NK-92 (cell line): ENCODE measurements around the gene DENND1A.

Experiments used
- DNase-seq: peaks from one replicate; lab custom pipeline; 2025; ENCODE audit not compliant: unreplicated experiment; lab: John Stamatoyannopoulos, UW

The DENND1A gene

DNA sequence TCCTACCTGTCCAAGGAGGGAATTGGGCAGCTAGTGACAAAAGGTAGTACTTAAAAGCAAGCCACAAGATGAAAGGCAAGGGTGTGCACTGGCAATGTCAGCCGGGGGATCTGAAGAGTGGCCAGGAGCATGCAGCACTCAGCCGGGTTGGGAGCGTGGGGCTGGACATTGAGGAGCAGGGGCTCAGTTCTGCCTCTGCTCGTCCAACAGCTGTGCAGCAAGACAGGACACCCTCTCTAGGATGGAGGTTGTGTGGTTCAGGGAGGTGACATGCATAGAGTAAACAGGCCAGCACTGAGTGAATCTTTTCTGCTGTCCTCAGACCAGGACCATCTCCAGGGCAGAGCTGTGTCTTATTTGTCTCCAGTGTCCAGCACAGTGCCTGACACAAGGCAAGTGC lies 338.6 kb downstream of the DENND1A start:
- DNase-seq, result no peak

DNA sequence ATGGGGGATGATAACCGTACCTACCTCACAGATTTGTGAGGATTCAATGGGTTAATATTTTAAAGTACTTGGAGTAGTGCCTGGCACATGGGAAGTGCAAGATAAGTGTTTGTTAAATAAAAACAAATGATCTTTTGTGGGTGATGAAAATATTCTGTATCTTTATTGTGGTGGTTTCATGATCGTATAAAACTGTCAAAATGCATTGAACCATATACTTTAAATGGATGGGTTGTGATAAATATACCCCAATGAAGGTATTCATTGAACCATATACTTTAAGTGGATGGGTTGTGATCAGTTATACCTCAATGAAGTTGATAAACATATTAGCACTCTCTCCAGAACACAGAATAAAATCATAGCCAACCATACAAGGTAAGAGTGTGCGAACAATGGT lies 339.4 kb downstream of the DENND1A start:
- DNase-seq, result no peak

DNA sequence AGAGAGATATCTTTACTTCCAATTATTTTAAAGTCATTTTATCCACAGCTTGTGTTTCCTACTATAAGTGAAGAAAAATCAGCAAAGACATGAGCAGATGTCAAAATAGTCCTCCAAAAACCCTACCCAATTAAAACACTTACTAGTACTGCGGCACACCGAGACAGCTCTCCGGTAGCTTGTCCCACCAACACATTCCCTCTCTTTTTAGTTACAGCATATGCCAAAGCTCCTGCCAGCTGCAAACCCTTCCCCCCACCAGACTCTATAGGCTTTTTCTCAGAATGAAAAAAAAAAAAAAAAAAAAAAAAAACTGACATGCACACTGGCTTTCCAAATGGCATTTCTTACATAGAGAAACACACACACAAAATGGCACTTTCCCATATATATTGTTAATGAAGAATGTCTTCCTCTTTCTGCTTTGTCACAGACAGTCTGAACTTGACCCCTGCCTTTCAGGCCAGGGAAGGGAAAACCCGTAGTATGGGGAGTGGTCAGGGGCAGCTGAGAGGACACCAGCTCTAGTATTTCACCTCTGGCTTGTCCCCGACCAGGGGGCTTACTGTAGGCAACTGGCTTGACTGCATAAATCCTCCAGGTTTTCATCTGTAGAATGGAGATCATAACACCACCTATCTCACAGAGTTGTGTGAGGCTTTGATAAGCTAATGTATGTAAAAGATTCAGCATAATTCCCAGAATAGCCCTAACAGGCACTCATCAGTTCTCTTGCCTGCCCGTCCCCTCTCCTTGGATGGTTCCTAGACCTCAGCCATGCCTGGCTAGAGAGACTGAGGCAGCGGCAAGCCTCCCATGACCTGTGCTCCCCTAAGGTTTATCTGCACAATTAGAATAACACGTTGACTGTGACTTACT lies 340.3 kb downstream of the DENND1A start:
- no peak for DNase-seq

DNA sequence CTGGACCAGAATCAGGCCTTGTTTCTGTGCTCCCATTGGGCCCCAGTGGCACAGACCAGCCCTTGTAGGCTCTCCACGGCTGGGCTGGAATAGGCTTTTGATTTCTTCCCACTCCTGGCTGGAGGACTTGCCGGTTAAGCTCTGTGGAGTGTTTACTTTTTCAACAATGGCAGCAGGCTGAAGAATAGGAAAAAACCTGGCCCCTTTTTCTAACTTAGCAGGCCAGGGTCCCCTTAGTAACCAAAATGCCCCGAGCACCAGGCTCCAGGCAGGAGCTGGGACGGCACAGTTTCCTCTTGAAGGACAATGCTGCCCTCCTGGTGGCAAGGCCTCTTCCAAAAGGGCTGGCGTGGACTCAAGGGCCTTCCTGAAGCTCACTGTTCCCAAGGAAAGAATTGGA lies 343.7 kb downstream of the DENND1A start:
- no peak for DNase-seq

DNA sequence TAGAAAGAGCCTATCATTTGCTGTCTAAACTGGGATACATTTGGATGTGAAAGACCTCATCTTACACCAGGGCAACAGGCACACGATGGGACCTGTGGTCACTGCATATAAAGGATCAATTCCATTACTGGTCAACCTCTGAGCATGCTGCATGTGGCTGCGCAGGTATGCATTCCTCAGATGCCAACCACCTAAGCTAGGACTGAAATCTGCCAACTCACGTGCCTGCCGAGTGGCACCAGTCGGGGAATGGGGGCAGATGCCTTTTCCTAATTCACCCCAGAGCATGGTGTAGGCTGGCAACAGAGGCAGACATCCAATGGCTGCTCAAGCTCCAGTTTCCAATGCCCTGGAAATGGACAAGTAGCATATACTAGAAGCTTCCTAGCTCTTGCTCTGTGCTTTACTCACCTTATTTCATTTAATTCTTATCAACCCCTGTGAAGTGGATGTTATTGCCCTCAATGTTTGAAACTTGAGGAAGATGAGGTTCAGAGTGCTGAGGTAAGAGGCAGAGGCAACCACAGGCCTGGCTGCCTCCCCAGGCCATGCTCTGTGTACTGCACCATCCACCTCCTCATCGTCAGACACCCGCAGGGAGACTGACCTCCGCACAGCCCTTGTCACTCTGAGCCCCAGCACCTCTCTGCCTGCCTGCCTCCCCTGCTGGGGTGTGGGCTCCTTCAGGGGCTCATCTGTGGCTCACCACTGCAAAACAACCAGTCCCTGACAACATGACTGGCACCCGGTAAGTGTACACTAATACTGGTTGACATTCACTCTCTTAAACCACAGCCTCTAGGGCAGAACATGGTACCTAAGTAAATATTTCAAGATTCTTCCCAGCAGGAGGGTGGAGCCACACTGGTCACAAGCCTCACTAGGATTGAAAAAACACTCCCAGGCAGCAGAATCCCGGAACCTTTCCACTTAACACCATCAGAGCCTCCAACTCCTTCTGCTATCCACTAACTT lies 345.4 kb downstream of the DENND1A start:
- DNase-seq, result no peak

DNA sequence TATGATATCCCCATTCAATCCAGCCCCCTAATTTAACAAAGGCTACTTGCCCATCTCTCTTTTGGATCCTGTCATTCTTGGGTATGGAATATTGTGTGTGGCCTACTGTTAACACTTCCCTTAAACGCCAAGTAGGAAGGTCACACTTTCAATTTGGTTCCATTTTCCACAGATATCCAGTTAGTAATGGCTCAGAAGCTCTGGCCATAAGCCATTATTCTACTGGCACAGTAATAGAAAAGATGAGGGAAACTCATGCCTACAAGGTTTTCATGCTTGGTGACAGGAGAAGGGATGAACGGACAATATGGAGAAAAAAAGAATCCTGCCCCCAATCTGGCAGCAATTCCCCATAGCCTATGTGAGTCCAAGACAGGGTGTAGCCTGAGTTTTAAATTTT lies 346.3 kb downstream of the DENND1A start:
- no peak for DNase-seq

DNA sequence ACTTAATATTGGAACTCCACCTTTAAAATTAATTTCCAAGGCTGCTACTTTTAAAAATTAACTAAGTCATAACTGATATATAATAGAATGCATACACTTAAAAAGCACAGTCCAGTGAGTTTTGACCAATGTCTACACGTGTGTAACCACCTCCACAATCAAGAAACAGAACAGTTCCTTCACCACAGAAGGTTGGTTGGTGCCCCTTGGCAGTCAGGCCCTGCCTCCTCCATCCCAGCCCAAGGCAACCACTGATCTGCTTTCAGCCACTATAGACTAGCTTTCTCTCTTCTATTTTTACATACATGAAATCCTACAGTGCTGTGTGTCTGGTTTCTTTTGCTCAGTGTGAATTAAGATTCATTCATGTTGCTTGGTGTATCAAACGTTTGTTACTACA lies 358.7 kb downstream of the DENND1A start:
- DNase-seq, result no peak

DNA sequence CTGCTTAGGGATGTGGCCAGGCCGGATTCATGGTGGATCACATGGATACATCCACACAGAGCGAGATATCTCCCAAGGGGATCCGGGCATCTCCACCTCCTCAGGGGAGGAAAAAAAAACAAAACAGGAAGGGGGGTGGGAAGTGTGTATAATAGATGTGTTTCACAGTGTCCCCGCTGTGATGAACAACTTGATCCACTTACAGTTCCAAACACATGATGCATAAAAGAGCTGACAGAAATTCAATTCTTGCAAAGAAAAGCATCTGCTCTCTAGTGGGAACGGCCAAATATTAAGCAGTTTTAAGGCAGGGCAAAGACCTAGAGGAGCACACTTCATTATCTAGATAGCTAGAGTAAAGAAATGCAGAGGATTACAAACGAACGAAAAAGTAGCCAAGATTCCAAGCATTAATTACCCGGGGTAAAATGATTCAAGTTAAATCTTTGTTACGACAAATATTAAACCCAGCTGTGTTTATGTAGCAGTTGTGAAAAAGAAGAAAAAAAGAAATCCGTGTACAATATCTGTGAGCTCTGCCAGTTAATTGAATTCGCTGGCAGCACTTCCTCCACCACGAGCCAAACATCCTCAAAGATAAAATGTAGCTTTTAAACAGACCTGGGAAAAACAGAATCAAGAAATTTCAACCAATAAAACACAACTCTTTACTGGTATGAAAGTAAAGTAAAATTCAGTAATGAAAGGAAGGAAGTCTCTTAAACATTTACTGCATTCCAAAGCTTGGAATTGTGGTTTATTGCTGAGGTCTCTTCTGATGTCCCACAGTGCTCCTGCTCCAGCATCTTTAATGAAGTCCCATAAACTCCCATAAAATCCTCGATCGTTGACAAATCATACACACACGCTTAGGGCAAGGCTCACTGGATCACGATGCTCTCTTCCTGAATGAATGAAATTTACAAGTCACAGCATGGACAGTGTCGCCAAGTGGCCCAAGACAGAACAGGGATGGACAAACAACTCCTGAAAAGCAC lies 360.9 kb downstream of the DENND1A start:
- no peak for DNase-seq

DNA sequence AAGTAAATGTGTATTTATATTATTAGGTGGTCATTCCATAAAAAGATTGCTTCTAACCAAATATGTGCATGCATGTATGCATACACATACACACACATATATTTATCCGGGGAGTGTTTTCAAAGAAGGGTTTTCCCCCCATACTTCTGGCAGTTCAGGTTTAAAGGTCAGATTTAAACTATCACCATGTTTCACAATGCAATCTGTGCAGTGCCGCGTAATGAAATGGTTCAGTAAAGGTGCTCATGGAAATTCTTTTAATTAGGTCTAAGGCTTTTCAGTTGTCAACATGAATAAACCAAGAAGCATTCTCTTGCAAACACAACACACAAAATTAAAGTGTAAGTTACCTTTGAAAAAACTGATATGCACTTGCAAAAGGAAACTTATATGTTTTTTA lies 362.9 kb downstream of the DENND1A start:
- DNase-seq, result no peak

DNA sequence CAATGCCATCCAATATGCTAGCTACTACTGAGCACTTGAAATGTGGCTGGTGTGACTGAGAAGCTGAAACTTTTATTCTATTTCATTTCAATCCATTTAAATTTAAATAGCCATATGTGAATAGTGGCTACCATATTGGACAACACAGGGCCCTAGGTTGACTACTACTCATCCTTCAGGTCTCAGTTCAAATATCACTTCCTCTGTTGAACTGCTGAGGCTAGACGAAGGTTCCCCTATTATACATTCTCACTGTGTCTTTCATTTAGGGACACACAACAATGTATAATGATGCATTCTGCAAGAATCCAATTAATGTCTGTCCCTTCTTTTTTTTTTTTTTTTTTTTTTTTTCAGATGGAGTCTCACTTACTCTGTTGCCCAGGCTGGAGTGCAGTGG lies 365.3 kb downstream of the DENND1A start:
- DNase-seq, result no peak

DNA sequence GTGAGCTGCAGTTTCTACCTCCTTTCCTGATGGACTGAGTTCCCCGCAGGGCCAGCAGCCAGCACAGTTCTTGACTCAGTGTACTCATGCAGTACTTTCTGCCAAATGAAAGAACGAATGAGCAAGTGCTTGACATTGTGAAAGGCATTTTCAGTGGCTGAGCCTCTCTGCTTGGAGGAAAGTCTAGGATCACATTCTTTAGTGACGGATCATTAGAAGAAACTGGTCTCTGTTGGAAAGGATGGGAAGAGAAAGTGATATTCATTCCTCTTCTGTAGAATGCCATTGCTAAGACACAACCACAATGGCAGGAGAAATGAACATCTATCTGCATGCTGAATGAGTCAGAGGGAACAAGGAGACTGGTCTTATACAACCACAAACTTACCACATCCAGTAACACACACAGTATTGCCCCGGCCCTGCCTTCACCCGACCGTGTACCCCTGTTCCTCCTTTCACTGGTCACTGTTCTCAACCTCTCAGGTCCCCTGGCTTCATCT lies 367.0 kb downstream of the DENND1A start:
- DNase-seq, result no peak

DNA sequence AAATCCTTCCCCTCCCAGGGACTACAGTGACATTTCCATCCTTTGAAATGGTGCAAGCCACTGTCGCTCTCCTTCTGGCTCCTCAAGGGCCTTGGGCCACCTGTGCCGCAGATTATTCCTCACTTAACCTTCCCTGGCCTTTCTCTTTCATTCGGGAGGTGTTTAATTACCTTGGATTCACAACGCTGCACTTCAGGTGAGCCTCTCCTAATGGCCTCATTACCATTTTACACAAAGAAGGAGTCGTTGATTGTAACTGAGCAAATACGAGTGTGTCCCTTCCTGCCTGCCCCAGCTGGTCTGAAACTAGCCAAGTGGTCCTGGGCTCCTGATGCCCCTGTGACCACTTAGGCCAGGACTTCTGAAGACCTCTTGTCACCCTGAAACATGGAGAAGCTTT lies 368.9 kb downstream of the DENND1A start:
- DNase-seq, result no peak

DNA sequence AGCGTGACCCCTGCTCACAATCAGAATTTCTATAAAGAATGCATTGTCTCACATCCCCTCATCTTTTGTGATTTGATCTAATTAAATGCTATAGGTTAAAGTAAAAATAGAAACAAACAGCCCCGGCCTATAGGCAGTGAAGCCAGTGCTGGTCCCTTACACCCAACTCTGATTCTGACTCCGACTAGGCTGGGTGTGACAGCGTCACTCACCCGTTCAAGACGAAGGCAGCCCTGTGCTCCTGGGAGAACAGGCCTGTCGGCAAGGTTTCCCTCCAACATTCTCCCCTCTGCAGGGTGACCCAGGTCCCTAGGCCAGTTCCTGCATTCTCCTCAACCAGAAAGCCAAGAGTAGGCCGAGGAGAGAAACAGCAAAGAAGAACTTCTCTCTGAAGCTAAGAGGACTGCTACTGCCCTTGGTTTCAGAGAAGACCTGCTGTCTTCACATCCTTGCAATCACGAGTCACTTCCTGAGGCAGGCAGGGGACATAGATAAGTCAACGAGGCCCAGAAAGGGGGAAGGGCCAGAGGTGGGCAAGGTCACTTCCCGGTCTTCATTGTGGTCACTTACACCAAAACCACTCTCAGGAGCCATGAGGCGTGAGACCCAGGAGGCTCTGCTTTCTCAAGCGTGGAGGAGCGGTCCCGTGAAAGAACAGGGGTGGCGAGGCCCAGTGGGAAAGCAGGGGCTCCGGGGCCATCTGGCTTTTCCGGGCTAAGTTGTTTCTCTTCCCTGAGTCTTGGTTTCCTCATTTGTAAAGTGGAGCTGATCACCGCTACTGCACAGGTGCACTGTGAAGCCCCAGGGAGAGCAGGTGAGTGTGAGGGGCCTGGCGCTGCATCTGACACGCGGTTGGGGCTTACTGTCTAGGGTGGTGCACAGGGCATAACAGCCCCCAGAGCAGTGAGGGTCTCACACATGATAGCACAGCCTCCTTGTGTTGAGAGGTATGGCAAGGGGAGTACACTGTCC lies 373.2 kb downstream of the DENND1A start:
- no peak for DNase-seq

DNA sequence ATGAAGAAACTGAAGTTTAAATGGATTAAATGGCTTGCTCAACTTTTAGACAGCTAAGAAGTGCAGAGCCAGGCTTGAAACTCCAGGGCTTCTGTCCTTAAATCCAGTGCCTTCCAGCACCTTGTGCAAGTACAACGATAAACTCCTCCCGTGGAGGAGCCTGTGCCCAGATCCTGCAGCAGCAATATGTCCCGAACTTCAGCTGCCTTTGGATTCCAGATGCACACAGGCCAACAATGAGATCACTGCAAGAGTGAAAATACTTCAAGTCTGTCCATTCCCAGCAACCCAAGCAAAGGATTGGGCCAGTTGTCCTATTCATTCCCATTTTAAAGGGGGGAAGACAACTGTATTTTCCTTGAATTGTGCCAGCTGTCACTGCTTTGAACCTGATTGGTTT lies 374.3 kb downstream of the DENND1A start:
- DNase-seq, result no peak

DNA sequence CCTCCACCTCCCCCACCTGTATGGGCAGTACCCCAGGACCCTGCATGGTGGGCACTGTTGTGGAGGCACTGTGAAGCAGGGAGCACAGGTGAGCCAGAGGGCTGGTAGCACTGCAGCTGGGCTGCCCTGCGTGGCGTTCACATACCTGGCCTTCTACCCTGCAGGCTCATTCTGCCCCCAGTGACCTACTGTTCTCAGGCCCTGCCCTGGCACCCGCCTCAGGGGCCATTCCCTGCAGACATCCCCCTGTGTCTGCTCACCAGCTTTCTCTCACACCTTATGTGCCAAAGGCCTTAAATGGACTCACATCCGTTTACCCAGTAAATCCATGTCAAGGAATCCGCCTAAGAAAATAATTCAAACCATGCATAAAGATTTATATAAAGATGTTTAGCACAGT lies 377.4 kb downstream of the DENND1A start:
- no peak for DNase-seq

DNA sequence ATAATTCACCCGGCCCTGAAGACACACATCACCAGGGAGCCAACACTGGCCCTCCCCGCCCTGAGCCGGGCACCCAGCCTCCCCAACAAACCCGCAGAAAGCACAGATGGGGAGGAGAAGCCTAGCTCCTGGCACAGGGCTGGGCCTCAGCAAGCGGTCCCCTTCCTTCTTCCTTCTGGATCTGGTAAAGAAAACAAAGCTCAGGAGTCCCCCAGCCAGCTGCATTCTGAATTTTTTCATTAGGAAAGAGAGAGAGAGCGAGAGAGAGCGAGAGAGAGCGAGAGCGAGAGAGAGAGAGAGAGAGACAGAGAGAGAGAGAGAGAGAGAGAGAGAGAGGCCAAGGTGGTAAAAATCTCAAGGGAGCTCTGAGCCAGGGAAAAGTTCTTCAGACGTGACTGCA lies 378.2 kb downstream of the DENND1A start:
- DNase-seq, result no peak

DNA sequence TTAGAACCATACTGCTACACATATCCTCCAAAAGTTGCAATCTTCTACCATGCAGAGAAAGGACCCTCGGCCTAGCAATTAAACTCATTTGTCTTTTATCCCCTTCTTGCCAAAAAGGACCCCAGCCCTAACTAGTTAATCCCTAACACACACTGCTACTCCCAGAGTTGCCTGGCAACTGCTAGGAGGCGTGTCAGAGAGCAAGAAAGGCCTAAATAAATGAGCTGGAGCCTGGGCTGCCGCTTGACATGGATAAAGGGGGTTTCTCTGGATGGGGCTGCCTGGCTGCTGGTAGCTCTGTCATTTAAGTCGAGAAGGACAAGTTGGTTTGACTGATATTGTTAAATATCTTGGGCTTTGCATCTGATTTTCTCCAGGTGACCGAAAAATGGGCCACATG lies 379.1 kb downstream of the DENND1A start:
- DNase-seq, result no peak

DNA sequence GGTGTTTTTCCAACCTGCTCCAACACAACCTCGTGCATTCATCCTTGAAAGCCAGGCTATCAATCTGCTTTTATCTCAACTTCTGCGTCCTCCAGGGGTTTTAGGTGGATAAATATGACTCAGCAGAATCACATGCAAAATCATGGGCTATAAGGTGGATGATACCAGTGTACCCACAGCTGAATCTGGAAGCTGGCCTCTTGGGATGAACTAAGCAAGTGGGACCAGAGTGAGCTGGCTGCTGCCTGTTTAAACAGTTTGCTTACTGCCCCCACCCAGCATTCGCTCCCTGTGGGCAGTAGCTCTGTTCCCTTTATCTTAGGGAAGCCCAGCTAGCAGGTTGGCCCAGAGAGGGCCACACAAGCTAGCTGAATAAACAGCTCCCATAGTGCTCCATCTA lies 379.9 kb downstream of the DENND1A start:
- no peak for DNase-seq

DNA sequence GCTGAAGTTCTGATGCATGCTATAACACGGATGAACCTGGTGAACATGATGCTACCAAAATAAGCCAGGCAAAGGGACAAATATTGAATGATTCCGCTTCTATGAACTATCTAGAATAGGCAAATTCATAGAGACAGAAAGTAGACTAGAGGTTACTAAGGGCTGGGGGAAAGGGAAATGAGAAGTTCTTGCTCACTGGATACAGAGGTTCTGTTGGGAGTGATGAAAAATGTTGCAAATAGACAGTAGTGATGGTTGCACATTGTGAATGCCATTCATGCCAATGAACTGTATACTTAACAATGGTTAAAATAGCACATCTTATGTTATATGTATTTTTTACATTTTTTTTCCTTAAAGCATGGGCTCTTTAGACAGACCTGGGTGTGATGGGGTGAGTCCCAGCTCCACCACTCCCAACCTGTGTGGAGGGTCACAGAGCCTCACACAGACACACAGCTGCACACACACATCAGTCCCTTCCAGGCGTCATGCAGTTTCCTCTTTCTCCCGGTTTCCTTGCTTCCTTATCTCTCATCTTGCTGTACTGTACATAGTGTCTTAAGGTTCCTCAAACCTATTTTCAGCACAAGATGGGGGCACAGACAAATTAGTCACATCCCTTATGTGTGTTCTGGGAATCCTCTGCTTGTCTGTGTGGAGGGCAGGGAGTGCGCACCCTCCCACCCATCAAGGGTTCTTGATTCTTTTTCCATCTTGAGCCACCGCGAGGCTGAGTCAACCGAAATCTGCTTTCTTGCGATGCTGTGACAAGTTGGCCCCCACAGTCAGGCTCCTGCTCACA lies 381.0 kb downstream of the DENND1A start:
- DNase-seq, result no peak
